Activated B cell treated with CpG ODN at 0.5 μM for 24 hours (primary cell): Measurements from ENCODE around the gene LRRN3. TPM values are rescaled to one million over a fixed set of nuclear protein-coding genes. Genes with fewer than 3 reads are reported as not detected.

Source experiments
- ATAC-seq: fragments of 200-7000 bp; cut with Tn5 transposase; one replicate; pipeline ENCODE4 v1.10.0; 2021; ENCODE audit warnings: low read depth, mild to moderate bottlenecking, moderate library complexity
- CTCF ChIA-PET: fragments of 350-600 bp; sonication (Branson Sonifier 250); formaldehyde crosslinking; loops from one replicate; lab custom pipeline; 2021; ENCODE audit warnings: antibody characterized with exemption; lab: Charles Lee
- POLR2A ChIA-PET: fragments of 350-600 bp; sonication (Branson Sonifier 250); formaldehyde crosslinking; loops from one replicate; lab custom pipeline; 2021; ENCODE audit warnings: antibody characterized with exemption; lab: Charles Lee
- DNase-seq: peaks from one replicate; pipeline ENCODE4 v3.0.0; 2022
- H3K27ac Mint-ChIP-seq: one replicate; pipeline ENCODE4 v1.8.0; 2020; ENCODE audit warnings: mixed read lengths
- H3K27me3 Mint-ChIP-seq: one replicate; pipeline ENCODE4 v1.8.0; 2021; ENCODE audit warnings: mixed read lengths
- H3K36me3 Mint-ChIP-seq: one replicate; pipeline ENCODE4 v1.8.0; 2021; ENCODE audit warnings: low read depth, mixed read lengths
- H3K4me1 Mint-ChIP-seq: one replicate; pipeline ENCODE4 v1.8.0; 2021; ENCODE audit warnings: mixed read lengths
- H3K4me3 Mint-ChIP-seq: one replicate; pipeline ENCODE4 v1.8.0; 2020; ENCODE audit warnings: mild to moderate bottlenecking, mixed read lengths
- H3K9me3 Mint-ChIP-seq: one replicate; pipeline ENCODE4 v1.8.0; 2020; ENCODE audit warnings: mixed read lengths
- intact Hi-C: fragments of 100-400 bp; cut with micrococcal nuclease; formaldehyde crosslinking; loops from one replicate; pipeline ENCODE4 v1.15.1; 2024
- total RNA-seq: library from RNA; stranded (reverse); gene quantifications from 2 replicates; pipeline ENCODE4 v1.2.3, GENCODE V29; 2022
- TF ChIP-seq, protein P1 (sequence below): fragments of 200-600 bp; IDR thresholded peaks from one replicate; pipeline ENCODE4 v1.8.0; 2022; ENCODE audit warnings: antibody characterized with exemption, mild to moderate bottlenecking

Gene LRRN3
- total RNA-seq, 1 donor from 2014 or later, result not detected

GRCh38 chr7:111164442-111164841 lies 73.5 kb downstream of the LRRN3 start:
- DNase-seq (no peak), ATAC-seq (no peak)
- Mint-ChIP-seq H3K4me1 (no peaks in the 10 kb centered on the region), H3K27me3 (no peaks in the 10 kb centered on the region), H3K36me3 (no peaks in the 10 kb centered on the region), H3K9me3 (no peaks in the 10 kb centered on the region), H3K4me3 (no peak overlapping the region), H3K27ac (no peak overlapping the region)
- TF ChIP-seq, protein P1, sequence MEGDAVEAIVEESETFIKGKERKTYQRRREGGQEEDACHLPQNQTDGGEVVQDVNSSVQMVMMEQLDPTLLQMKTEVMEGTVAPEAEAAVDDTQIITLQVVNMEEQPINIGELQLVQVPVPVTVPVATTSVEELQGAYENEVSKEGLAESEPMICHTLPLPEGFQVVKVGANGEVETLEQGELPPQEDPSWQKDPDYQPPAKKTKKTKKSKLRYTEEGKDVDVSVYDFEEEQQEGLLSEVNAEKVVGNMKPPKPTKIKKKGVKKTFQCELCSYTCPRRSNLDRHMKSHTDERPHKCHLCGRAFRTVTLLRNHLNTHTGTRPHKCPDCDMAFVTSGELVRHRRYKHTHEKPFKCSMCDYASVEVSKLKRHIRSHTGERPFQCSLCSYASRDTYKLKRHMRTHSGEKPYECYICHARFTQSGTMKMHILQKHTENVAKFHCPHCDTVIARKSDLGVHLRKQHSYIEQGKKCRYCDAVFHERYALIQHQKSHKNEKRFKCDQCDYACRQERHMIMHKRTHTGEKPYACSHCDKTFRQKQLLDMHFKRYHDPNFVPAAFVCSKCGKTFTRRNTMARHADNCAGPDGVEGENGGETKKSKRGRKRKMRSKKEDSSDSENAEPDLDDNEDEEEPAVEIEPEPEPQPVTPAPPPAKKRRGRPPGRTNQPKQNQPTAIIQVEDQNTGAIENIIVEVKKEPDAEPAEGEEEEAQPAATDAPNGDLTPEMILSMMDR, result no peak
- intact Hi-C loops, result no loop called here
- ChIA-PET CTCF (no interaction called here), POLR2A (no interaction called here)

- no peak overlapping the region for H3K27ac Mint-ChIP-seq
- no peaks in the 10 kb centered on the region for H3K4me1 Mint-ChIP-seq
- ChIA-PET POLR2A (no interaction called here), CTCF (interaction anchor here (0.7 kb wide), 1 partner anchor 29 kb away, joined by 3 read pairs; no protein-coding TSS in a partner anchor)
- DNase-seq, result no peak
- intact Hi-C loops, result no loop called here
- H3K9me3 Mint-ChIP-seq, result no peaks in the 10 kb centered on the region
- no peak overlapping the region for H3K4me3 Mint-ChIP-seq
- no peaks in the 10 kb centered on the region for H3K36me3 Mint-ChIP-seq
- no peak for ATAC-seq
- TF ChIP-seq, protein P1, result no peak
- no peaks in the 10 kb centered on the region for H3K27me3 Mint-ChIP-seq
These were observed 77.3 kb downstream of the LRRN3 start for GRCh38 chr7:111168182-111168581.

DNA sequence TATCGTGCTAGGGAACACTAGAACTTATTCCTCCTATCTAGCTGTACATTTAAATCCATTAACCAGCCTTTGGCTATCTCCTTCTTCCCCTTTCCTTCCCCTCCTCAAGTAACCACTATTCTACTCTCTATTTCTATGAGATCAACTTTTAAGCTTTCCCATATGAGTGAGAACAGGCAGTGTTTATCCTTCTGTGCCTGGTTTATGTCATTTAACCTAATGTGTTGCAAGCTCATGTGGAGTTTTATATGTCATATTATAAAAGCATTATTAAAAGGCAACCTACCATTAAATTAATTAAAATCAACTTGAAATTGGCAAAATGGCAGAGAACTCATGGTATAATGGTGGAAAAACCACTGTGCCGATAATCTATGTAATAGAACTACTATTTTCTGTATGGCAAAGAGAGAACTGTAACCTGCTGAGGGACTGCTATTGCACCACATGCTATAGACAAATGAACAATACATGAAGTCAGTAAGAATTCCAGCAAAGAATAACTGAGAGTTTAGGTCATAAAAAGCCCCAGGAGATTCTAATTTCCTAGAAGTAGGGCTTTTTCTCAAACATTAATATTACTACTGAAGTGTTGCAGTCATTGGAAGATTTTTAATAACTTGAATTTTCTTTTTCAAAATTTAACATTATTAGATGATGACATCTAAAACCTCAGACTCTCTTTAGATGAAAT lies 81.8 kb downstream of the LRRN3 start:
- ATAC-seq (no peak), DNase-seq (no peak)
- no peaks in the 10 kb centered on the region for H3K36me3 Mint-ChIP-seq
- H3K9me3 Mint-ChIP-seq, result no peaks in the 10 kb centered on the region
- CTCF ChIA-PET, result no interaction called here
- intact Hi-C loops, result no loop called here
- H3K27ac Mint-ChIP-seq, result no peak overlapping the region
- POLR2A ChIA-PET, result no interaction called here
- H3K27me3 Mint-ChIP-seq, result no peaks in the 10 kb centered on the region
- H3K4me1 Mint-ChIP-seq, result no peaks in the 10 kb centered on the region
- no peak overlapping the region for H3K4me3 Mint-ChIP-seq
- TF ChIP-seq, protein P1, result no peak

GRCh38 chr7:111173528-111173927 lies 82.6 kb downstream of the LRRN3 start:
- Mint-ChIP-seq H3K9me3 (no peaks in the 10 kb centered on the region), H3K27ac (no peak overlapping the region), H3K36me3 (no peaks in the 10 kb centered on the region), H3K4me1 (no peaks in the 10 kb centered on the region), H3K4me3 (no peak overlapping the region), H3K27me3 (no peaks in the 10 kb centered on the region)
- CTCF ChIA-PET, result no interaction called here
- DNase-seq, result no peak
- TF ChIP-seq, protein P1, result no peak
- intact Hi-C loops, result no loop called here
- ATAC-seq, result no peak
- POLR2A ChIA-PET, result no interaction called here

GRCh38 chr7:111173990-111174389 lies 83.1 kb downstream of the LRRN3 start:
- DNase-seq (no peak), ATAC-seq (no peak)
- H3K9me3 Mint-ChIP-seq, result no peaks in the 10 kb centered on the region
- ChIA-PET POLR2A (no interaction called here), CTCF (no interaction called here)
- no peak overlapping the region for H3K4me3 Mint-ChIP-seq
- H3K36me3 Mint-ChIP-seq, result no peaks in the 10 kb centered on the region
- intact Hi-C loops, result no loop called here
- no peaks in the 10 kb centered on the region for H3K27me3 Mint-ChIP-seq
- no peak overlapping the region for H3K27ac Mint-ChIP-seq
- H3K4me1 Mint-ChIP-seq, result no peaks in the 10 kb centered on the region
- TF ChIP-seq, protein P1, result no peak
